Spleen (tissue), 11 donors: ENCODE results near the gene SETX. TPM values are rescaled to one million over a fixed set of nuclear protein-coding genes. Genes with fewer than 3 reads are reported as not detected.

ENCODE experiments used
- DNase-seq: peaks from one replicate; pipeline ENCODE4 v3.0.0-alpha.2; 2020
- H3K27ac ChIP-seq, 8 donors: fragments of 200-600 bp; sonication (generic) in 7 of 8; 1 replicate in 4 of 8; 2 replicates in 4 of 8; pipeline versions ENCODE4 v1.5.0 to v1.8.0; 2016 to 2021; ENCODE audit warnings: inconsistent platforms in 4 of 8, mild to moderate bottlenecking in 4 of 8, moderate library complexity in 1 of 8
- H3K27me3 ChIP-seq, 7 donors: fragments of 200-600 bp; sonication (generic) in 6 of 7; replicated peaks in 1 of 7; 1 replicate in 4 of 7; 2 replicates in 3 of 7; pipeline versions ENCODE4 v1.5.0 to v1.8.0; 2016 to 2021; ENCODE audit warnings: inconsistent platforms in 3 of 7, mild to moderate bottlenecking in 1 of 7
- H3K36me3 ChIP-seq, 6 donors: fragments of 200-600 bp; sonication (generic) in 5 of 6; 1 replicate in 4 of 6; 2 replicates in 2 of 6; pipeline versions ENCODE4 v1.5.0 to v1.8.0; 2016 to 2021; ENCODE audit warnings: inconsistent platforms in 2 of 6
- H3K4me1 ChIP-seq, 6 donors: fragments of 200-600 bp; sonication (generic) in 5 of 6; 1 replicate in 3 of 6; 2 replicates in 3 of 6; pipeline versions ENCODE4 v1.5.0 to v1.8.0; 2016 to 2021; ENCODE audit warnings: inconsistent platforms in 3 of 6
- H3K4me3 ChIP-seq, 8 donors: fragments of 200-600 bp; sonication (generic) in 7 of 8; 1 replicate in 4 of 8; 2 replicates in 4 of 8; pipeline versions ENCODE4 v1.5.0 to v1.8.0; 2016 to 2021; ENCODE audit warnings: inconsistent platforms in 4 of 8, mild to moderate bottlenecking in 4 of 8, moderate library complexity in 2 of 8
- H3K9me3 ChIP-seq, 8 donors: fragments of 200-600 bp; sonication (generic) in 7 of 8; 1 replicate in 4 of 8; 2 replicates in 4 of 8; pipeline versions ENCODE4 v1.5.0 to v1.8.0; 2016 to 2021; ENCODE audit warnings: inconsistent platforms in 4 of 8
- POLR2A ChIP-seq, 3 donors: fragments of 450-650 bp; IDR thresholded peaks; one replicate each; pipeline ENCODE4 v1.5.1; 2017; ENCODE audit warnings: antibody characterized with exemption in 3 of 3, mild to moderate bottlenecking in 1 of 3
- POLR2AphosphoS5 ChIP-seq, 3 donors: sonication (generic); formaldehyde crosslinking; IDR thresholded peaks; one replicate each; pipeline ENCODE4 v1.5.1; 2017; ENCODE audit warnings: antibody characterized with exemption in 3 of 3
- whole genome bisulfite sequencing, 5 donors: extraction: QIAGEN DNeasy Blood & Tissue Kit in 3 of 5; methylation state at CpG; one replicate each; pipeline versions ENCODE4 v1.1.5 to v1.1.7; 2013 to 2018; 5-methylcytosine and 5-hydroxymethylcytosine counted together
- intact Hi-C: fragments of 100-400 bp; cut with DNase I; formaldehyde crosslinking; loops from one replicate; pipeline ENCODE4 v1.15.0; 2023; ENCODE audit warnings: low total_unique reads
- polyA plus RNA-seq, 3 donors: library from polyadenylated mRNA; stranded (reverse); fragments of 200-250 nt; gene quantifications; one replicate each; pipeline ENCODE4 v1.2.1, GENCODE V29; 2013
- total RNA-seq, 7 donors: library from RNA; depleted of rRNA in 3 of 7; stranded (reverse); fragments of >200 nt in 3 of 7; fragmentation: NEBNext Ultra II Directional in 4 of 7; extraction: Animal tissue kit (Norgen Biotek cat#: 25700) in 4 of 7; gene quantifications; one replicate each; pipeline versions ENCODE4 v1.1.0 to v1.2.1, GENCODE V29; 2016 to 2021
- TF ChIP-seq, protein P1 (sequence below), 11 experiments: fragments of 200-600 bp in 7 of 11; fragments of 450-650 bp in 4 of 11; sonication (generic) in 4 of 11; IDR thresholded peaks in 8 of 11; conservative IDR thresholded peaks in 3 of 11; 1 replicate in 7 of 11; 2 replicates in 4 of 11; pipeline versions ENCODE4 v1.4.0 to v1.8.0; 2016 to 2021; ENCODE audit warnings: antibody characterized with exemption in 11 of 11, inconsistent platforms in 4 of 11, mild to moderate bottlenecking in 1 of 11
- donor health status: healthy with polysubstance abuse.
- donor health status: DM: no; HTN: no; CAD: no; lungs with moderate emphysema.
- donor health status: DM: no; HTN: no; CAD: no.
- donor health status: Bipolar disorder and iron deficiency.
- donor health status: healthy.
- donor health status: DM: no; HTN: no; CAD: no.
- donor health status: DM: yes; HTN: yes; CAD: no.

SETX gene
- total and polyA plus RNA-seq, 10 donors, result 27.0 to 154 (median 104) TPM

- peak; percentile 66 for DNase-seq
- TF ChIP-seq POLR2AphosphoS5 (IDR thresholded peaks at IDR 0.05) (no peak), POLR2A (IDR thresholded peaks at IDR 0.05) (no peak)
- TF ChIP-seq, protein P1, sequence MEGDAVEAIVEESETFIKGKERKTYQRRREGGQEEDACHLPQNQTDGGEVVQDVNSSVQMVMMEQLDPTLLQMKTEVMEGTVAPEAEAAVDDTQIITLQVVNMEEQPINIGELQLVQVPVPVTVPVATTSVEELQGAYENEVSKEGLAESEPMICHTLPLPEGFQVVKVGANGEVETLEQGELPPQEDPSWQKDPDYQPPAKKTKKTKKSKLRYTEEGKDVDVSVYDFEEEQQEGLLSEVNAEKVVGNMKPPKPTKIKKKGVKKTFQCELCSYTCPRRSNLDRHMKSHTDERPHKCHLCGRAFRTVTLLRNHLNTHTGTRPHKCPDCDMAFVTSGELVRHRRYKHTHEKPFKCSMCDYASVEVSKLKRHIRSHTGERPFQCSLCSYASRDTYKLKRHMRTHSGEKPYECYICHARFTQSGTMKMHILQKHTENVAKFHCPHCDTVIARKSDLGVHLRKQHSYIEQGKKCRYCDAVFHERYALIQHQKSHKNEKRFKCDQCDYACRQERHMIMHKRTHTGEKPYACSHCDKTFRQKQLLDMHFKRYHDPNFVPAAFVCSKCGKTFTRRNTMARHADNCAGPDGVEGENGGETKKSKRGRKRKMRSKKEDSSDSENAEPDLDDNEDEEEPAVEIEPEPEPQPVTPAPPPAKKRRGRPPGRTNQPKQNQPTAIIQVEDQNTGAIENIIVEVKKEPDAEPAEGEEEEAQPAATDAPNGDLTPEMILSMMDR (IDR thresholded peaks at IDR 0.05 in 8 of 11, conservative IDR thresholded peaks at IDR 0.05 in 3 of 11), result no peak
- Histone ChIP-seq H3K27me3 (peaks cover 0 to 79% (median 10%) of the 10 kb centered on the region in 7 donors), H3K4me1 (peaks cover 0 to 32% (median 15%) of the 10 kb centered on the region in 6 donors), H3K9me3 (no peaks in the 10 kb centered on the region), H3K27ac (no peak overlapping the region), H3K4me3 (no peak overlapping the region), H3K36me3 (no peaks in the 10 kb centered on the region)
- 76 to 96% (median 81%) methylated on average over 6 to 9 of the region's 9 CpGs for WGBS, 5 donors
- intact Hi-C loops, result loop anchor here (10.0 kb wide), 1 partner anchor 70 kb away; the partner anchor contains the start of gene NTNG2
Observed at GRCh38 chr9:132235125-132235524, 119.7 kb downstream of the SETX start.

DNA sequence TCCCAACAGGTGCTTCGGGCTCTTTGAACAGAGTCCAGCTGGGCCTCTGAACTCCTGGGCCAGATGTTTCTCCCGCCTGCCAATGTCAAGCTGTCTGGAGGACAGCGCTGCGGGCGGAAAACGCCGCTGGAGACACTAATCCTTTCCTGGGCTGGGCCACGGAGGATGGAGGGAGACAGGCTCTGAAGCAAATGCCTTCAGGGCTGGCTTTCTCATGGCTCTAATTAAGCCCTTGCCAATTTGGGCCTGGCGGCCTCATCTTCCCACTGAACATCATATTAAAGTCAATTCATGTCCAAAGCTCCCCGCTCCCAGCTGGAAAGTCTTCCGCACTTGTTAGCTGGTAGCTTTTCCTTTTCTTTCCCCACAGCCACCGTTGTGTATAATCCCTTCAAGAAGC is 120.3 kb downstream of the SETX start:
- WGBS, 5 donors, result 76 to 83% (median 77%) methylated on average over 12 of the region's 12 CpGs
- no peak for TF ChIP-seq POLR2A (IDR thresholded peaks at IDR 0.05)
- no peak for TF ChIP-seq POLR2AphosphoS5 (IDR thresholded peaks at IDR 0.05)
- TF ChIP-seq, protein P1 (IDR thresholded peaks at IDR 0.05 in 8 of 11, conservative IDR thresholded peaks at IDR 0.05 in 3 of 11), result no peak
- H3K4me3 ChIP-seq, result no peak overlapping the region
- no peaks in the 10 kb centered on the region for H3K36me3 ChIP-seq
- no peaks in the 10 kb centered on the region for H3K9me3 ChIP-seq
- H3K27ac ChIP-seq, result no peak overlapping the region
- no peak for DNase-seq
- peaks cover 0 to 26% (median 12%) of the 10 kb centered on the region in 6 donors for H3K4me1 ChIP-seq
- peaks cover 0 to 81% (median 10%) of the 10 kb centered on the region in 7 donors for H3K27me3 ChIP-seq
- intact Hi-C loops, result loop anchor here (10.0 kb wide), 1 partner anchor 70 kb away; the partner anchor contains the start of gene NTNG2

GRCh38 chr9:132233138-132233537 is 121.6 kb downstream of the SETX start:
- no peak for DNase-seq
- H3K9me3 ChIP-seq, result no peaks in the 10 kb centered on the region
- intact Hi-C loops, result loop anchor here (10.0 kb wide), 1 partner anchor 68 kb away; the partner anchor contains the start of gene NTNG2
- H3K27ac ChIP-seq, result no peak overlapping the region
- no peaks in the 10 kb centered on the region for H3K36me3 ChIP-seq
- 70 to 86% (median 75%) methylated on average over 2 to 3 of the region's 3 CpGs for WGBS, 5 donors
- peaks cover 0 to 12% (median 8%) of the 10 kb centered on the region in 6 donors for H3K4me1 ChIP-seq
- TF ChIP-seq, protein P1 (IDR thresholded peaks at IDR 0.05 in 8 of 11, conservative IDR thresholded peaks at IDR 0.05 in 3 of 11), result no peak
- H3K27me3 ChIP-seq, result peaks cover 0 to 88% (median 10%) of the 10 kb centered on the region in 7 donors
- H3K4me3 ChIP-seq, result no peak overlapping the region

- no peak for DNase-seq
- Histone ChIP-seq H3K36me3 (peaks cover 0 to 4% (median 0%) of the 10 kb centered on the region in 6 donors), H3K9me3 (no peaks in the 10 kb centered on the region), H3K4me3 (no peak overlapping the region), H3K4me1 (peaks cover 0 to 10% (median 8%) of the 10 kb centered on the region in 6 donors), H3K27ac (no peak overlapping the region), H3K27me3 (peaks cover 0 to 91% (median 10%) of the 10 kb centered on the region in 7 donors)
- TF ChIP-seq, protein P1 (IDR thresholded peaks at IDR 0.05 in 8 of 11, conservative IDR thresholded peaks at IDR 0.05 in 3 of 11), result no peak
- no peak for TF ChIP-seq POLR2A (IDR thresholded peaks at IDR 0.05)
- TF ChIP-seq POLR2AphosphoS5 (IDR thresholded peaks at IDR 0.05), result no peak
- intact Hi-C loops, result loop anchor here (10.0 kb wide), 1 partner anchor 68 kb away; the partner anchor contains the start of gene NTNG2
- WGBS, 5 donors, result 73 to 88% (median 79%) methylated on average over 1 to 3 of the region's 3 CpGs; no CpG with 5 or more reads in 1 of the 5 donors
Observed at GRCh38 chr9:132232522-132232921, 122.3 kb downstream of the SETX start.
